Bronchial epithelial cell (primary cell): ENCODE results near the gene KAT6B. TPM values are rescaled to one million over a fixed set of nuclear protein-coding genes. Genes with fewer than 3 reads are reported as not detected.

Experiments used
- DNase-seq: peaks from one replicate; pipeline ENCODE4 v3.0.0-alpha.2; 2010; ENCODE audit warnings: low read depth
- FAIRE-seq: peaks from 2 replicates; lab custom pipeline; 2011; peaks lifted over from hg19 to GRCh38; lab: Jason Lieb, UNC
- H3K27me3 ChIP-seq: 2 replicates; pipeline ENCODE4 v1.5.1; 2011; ENCODE audit warnings: low read length; ENCODE audit not compliant: control insufficient read depth, insufficient read depth
- H3K36me3 ChIP-seq: 2 replicates; pipeline ENCODE4 v1.5.1; 2011; ENCODE audit warnings: low read length; ENCODE audit not compliant: control insufficient read depth, insufficient read depth
- H3K4me3 ChIP-seq: 2 replicates; pipeline ENCODE4 v1.5.1; 2011; ENCODE audit warnings: mild to moderate bottlenecking, low read depth, low read length, control low read depth
- total RNA-seq: library from RNA; depleted of rRNA; stranded (reverse); fragments of >200 nt; gene quantifications from 2 replicates; pipeline ENCODE4 v1.2.1, GENCODE V29; 2014
- TF ChIP-seq, protein P1 (sequence below): IDR thresholded peaks from 2 replicates; pipeline ENCODE4 v1.5.1; 2011; ENCODE audit warnings: mild to moderate bottlenecking, moderate library complexity, low read length, control low read depth, inconsistent platforms; ENCODE audit not compliant: insufficient read depth, severe bottlenecking

KAT6B gene
- total RNA-seq, 1 donor from 2014 or later = 8.7 TPM

- Histone ChIP-seq H3K27me3 (no peaks in the 10 kb centered on the region), H3K36me3 (peaks cover 2% of the 10 kb centered on the region), H3K4me3 (no peak overlapping the region)
- TF ChIP-seq, protein P1, sequence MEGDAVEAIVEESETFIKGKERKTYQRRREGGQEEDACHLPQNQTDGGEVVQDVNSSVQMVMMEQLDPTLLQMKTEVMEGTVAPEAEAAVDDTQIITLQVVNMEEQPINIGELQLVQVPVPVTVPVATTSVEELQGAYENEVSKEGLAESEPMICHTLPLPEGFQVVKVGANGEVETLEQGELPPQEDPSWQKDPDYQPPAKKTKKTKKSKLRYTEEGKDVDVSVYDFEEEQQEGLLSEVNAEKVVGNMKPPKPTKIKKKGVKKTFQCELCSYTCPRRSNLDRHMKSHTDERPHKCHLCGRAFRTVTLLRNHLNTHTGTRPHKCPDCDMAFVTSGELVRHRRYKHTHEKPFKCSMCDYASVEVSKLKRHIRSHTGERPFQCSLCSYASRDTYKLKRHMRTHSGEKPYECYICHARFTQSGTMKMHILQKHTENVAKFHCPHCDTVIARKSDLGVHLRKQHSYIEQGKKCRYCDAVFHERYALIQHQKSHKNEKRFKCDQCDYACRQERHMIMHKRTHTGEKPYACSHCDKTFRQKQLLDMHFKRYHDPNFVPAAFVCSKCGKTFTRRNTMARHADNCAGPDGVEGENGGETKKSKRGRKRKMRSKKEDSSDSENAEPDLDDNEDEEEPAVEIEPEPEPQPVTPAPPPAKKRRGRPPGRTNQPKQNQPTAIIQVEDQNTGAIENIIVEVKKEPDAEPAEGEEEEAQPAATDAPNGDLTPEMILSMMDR = no peak
- DNase-seq = no peak
- FAIRE-seq = no peak
These were observed 191.9 kb downstream of the KAT6B start for GRCh38 chr10:75018251-75018650.

DNA sequence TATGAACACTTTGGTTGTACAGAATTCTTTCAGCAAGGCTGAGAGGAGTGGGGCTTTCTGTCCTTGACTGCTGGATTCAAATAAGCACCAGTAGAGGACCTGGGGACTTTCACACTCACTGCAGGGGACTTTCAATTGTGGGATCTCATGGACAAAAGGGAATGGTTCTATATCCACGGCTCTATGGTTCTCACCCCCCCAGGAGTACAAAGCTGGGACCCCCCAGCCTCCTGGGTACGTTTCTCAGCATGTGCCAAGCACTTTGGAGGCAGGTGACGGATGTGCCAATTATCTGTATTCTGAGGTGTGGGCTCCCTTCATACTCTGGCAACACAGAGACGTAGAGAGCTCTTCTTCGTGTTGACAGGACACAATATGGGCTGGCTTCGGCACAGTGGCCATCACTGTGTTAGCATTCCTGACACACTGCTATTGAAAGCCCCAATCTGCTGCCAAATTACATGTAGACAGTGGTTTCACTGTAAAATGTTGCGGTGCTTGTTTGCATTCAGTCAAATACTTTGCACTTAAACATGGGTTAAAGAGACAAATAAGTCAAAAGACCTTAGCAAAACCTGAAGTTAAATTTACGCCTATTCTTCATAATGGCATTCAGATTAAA is 192.4 kb downstream of the KAT6B start:
- TF ChIP-seq, protein P1 = no peak
- H3K27me3 ChIP-seq = no peaks in the 10 kb centered on the region
- DNase-seq (no peak), FAIRE-seq (no peak)
- H3K36me3 ChIP-seq = peaks cover 2% of the 10 kb centered on the region
- H3K4me3 ChIP-seq = no peak overlapping the region

DNA sequence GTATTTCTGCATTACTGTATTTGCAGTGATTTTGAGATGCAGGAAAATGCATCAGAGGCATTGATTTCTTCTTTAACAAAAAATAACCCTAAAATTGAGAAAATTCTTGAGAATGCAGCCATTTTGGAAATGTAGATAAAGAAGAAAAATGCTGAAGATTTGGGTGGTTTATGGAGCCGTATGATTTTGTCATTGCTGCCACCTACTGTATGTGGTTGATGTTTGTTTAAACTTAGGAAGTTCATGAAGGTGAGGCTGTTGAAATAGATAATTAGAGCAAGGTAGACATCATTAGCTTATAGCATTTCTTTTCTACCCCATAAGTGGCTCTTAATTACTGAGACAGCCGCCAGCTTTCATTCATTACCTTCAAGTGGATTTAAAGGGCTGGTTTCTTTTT is 193.0 kb downstream of the KAT6B start:
- peak; percentile 32 for DNase-seq
- H3K4me3 ChIP-seq = no peak overlapping the region
- TF ChIP-seq, protein P1 = peak; percentile 10
- peaks cover 2% of the 10 kb centered on the region for H3K36me3 ChIP-seq
- FAIRE-seq = no peak
- no peaks in the 10 kb centered on the region for H3K27me3 ChIP-seq

GRCh38 chr10:75020168-75020567 is 193.8 kb downstream of the KAT6B start:
- FAIRE-seq (no peak), DNase-seq (no peak)
- TF ChIP-seq, protein P1 = no peak
- H3K27me3 ChIP-seq = no peaks in the 10 kb centered on the region
- no peak overlapping the region for H3K4me3 ChIP-seq
- H3K36me3 ChIP-seq = peaks cover 4% of the 10 kb centered on the region

DNA sequence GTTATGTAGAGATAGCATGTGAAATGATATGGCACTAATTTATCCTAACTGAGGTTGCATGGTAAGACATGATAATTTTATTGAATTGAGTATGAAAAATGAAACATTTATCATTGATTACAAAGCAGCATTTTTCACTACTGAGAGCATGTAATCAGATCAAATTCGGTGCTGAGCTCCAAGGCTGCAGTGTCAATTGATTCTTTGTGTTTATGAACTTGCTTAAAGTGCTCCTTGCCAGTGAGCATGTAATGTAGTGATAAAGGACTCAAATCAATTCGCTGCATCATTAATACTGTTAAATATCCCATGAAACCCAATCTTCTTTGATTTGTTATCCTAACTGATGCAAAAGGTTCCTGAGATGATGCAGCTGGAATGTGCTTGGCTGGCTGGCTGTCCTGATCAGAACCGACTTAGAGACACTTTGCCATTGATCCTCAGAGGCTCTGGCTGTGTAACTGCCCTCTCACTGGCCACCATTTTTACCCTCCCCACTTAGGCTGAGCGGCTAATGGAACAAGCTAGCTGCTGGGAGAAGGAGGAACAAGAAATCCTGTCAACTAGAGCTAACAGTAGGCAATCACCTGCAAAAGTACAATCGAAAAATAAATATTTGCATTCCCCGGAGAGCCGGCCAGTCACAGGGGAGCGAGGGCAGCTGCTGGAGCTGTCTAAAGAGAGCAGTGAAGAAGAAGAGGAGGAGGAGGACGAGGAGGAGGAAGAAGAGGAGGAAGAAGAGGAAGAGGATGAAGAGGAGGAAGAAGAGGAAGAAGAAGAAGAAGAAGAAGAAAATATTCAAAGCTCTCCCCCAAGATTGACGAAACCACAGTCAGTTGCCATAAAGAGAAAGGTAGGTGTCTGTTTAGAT is 195.2 kb downstream of the KAT6B start:
- H3K4me3 ChIP-seq = no peak overlapping the region
- no peaks in the 10 kb centered on the region for H3K27me3 ChIP-seq
- H3K36me3 ChIP-seq = peaks cover 5% of the 10 kb centered on the region
- FAIRE-seq (no peak), DNase-seq (no peak)
- TF ChIP-seq, protein P1 = no peak
